HepG2 (cell line): Measurements from ENCODE around the gene TSGA10IP. TPM values are rescaled to one million over a fixed set of nuclear protein-coding genes. Genes with fewer than 3 reads are reported as not detected.
A peak's percentile ranks its signal among the peaks of the same experiment; 100 is the strongest.

Experiments used
- E2F1 ChIP-seq: sonication (generic); formaldehyde crosslinking; IDR thresholded peaks from 2 replicates; pipeline ENCODE4 v1.5.0; 2020; ENCODE audit warnings: missing genetic modification reagents
- GABPA ChIP-seq, 2 experiments: IDR thresholded peaks; 2 replicates each; pipeline ENCODE4 v1.6.1; 2011 to 2016; ENCODE audit warnings: low read depth in 2 of 2, low read length in 1 of 2, missing biosample characterization in 1 of 2, missing genetic modification characterization in 1 of 2
- MAZ ChIP-seq, 2 experiments: sonication (generic) in 1 of 2; formaldehyde crosslinking in 1 of 2; IDR thresholded peaks; 2 replicates each; pipeline versions ENCODE4 v1.5.0 to v1.6.1; 2012 to 2020; ENCODE audit warnings: low read depth in 2 of 2, mild to moderate bottlenecking in 2 of 2, borderline replicate concordance in 1 of 2, improper control_type of control experiment in 1 of 2, low read length in 1 of 2, missing genetic modification reagents in 1 of 2, moderate library complexity in 1 of 2
- MIER2 ChIP-seq: IDR thresholded peaks from 2 replicates; pipeline ENCODE4 v1.6.1; 2016; ENCODE audit warnings: missing biosample characterization, missing genetic modification reagents
- RFX5 ChIP-seq: IDR thresholded peaks from 2 replicates; pipeline ENCODE4 v1.6.1; 2011; ENCODE audit warnings: low read depth, low read length, improper control_type of control experiment
- SIN3A ChIP-seq: IDR thresholded peaks from 2 replicates; pipeline ENCODE4 v1.6.1; 2011; ENCODE audit warnings: low read depth, mild to moderate bottlenecking, control low read depth, low read length, borderline replicate concordance
- STAG1 ChIP-seq: sonication (generic); formaldehyde crosslinking; IDR thresholded peaks from 2 replicates; pipeline ENCODE4 v1.4.0; 2020; ENCODE audit warnings: missing genetic modification reagents
- TFDP2 ChIP-seq: sonication (generic); formaldehyde crosslinking; IDR thresholded peaks from 2 replicates; pipeline ENCODE4 v1.4.0; 2020; ENCODE audit warnings: missing genetic modification reagents
- XRCC5 ChIP-seq: fragments of 200-400 bp; formaldehyde crosslinking; optimal IDR thresholded peaks from 2 replicates; pipeline ENCODE3; 2017; ENCODE audit warnings: mild to moderate bottlenecking, low read length
- ZBTB40 ChIP-seq, 2 experiments: fragments of 450-650 bp in 1 of 2; sonication (generic) in 1 of 2; formaldehyde crosslinking in 1 of 2; IDR thresholded peaks; 2 replicates each; pipeline versions ENCODE4 v1.6.1 to v1.8.0; 2016 to 2022; ENCODE audit warnings: antibody characterized with exemption in 1 of 2, mild to moderate bottlenecking in 1 of 2, missing genetic modification reagents in 1 of 2
- ZNF275 ChIP-seq: sonication (generic); formaldehyde crosslinking; IDR thresholded peaks from 2 replicates; pipeline ENCODE4 v1.8.0; 2022; ENCODE audit warnings: missing genetic modification reagents, mild to moderate bottlenecking, inconsistent platforms, borderline replicate concordance
- ZNF605 ChIP-seq: sonication (generic); formaldehyde crosslinking; IDR thresholded peaks from 2 replicates; pipeline ENCODE4 v1.8.0; 2022; ENCODE audit warnings: mild to moderate bottlenecking, missing genetic modification reagents
- ZNF891 ChIP-seq: sonication (generic); formaldehyde crosslinking; IDR thresholded peaks from 2 replicates; pipeline ENCODE4 v1.5.0; 2020; ENCODE audit warnings: mild to moderate bottlenecking, missing genetic modification reagents
- polyA plus RNA-seq, 8 experiments: library from polyadenylated mRNA; depleted of rRNA in 3 of 8; stranded (reverse) in 7 of 8; unstranded in 1 of 8; fragments of >200 nt; fragmentation: Illumina TruSeq in 4 of 8; extraction: Trizol in 4 of 8; gene quantifications; 2 replicates each; pipeline versions ENCODE4 v1.2.1 to v1.2.3, GENCODE V29; 2011 to 2016; ENCODE audit warnings: low read depth in 4 of 8, missing spikeins in 1 of 8, mixed read lengths in 1 of 8; ENCODE audit not compliant: insufficient read depth in 1 of 8
- total RNA-seq, 5 experiments: library from RNA; depleted of rRNA; stranded (reverse); fragments of >200 nt; fragmentation: Illumina TruSeq; extraction: Trizol; gene quantifications; 2 replicates each; pipeline ENCODE4 v1.2.3, GENCODE V29; 2016; ENCODE audit warnings: low read depth in 1 of 5

The TSGA10IP gene
- total and polyA plus RNA-seq, 2 of the 13 experiments (the other 11 are each of a cell fraction or from before 2014, with no cell fraction given), result not detected

GRCh38 chr11:65911682-65912568 is 33.4 kb upstream of the TSGA10IP start (continued):
- 0 out of 2 replicates have a peak, but pooled peaks have one; percentile 35 for TF ChIP-seq ZNF605 (CRISPR knock-in tag)
- TF ChIP-seq ZBTB40 (IDR thresholded peaks at IDR 0.05), result no peak
- TF ChIP-seq ZBTB40 (CRISPR knock-in tag; IDR thresholded peaks at IDR 0.05), result 0 out of 2 replicates have a peak, but pooled peaks have one; percentile 16
- peak; percentile 78 for TF ChIP-seq E2F1 (CRISPR knock-in tag)
- TF ChIP-seq XRCC5, result peak; percentile 52
- no peak for TF ChIP-seq MAZ (IDR thresholded peaks at IDR 0.05; ENCODE audit: borderline replicate concordance, low read depth, low read length)
- TF ChIP-seq MAZ (CRISPR knock-in tag; IDR thresholded peaks at IDR 0.05; ENCODE audit: low read depth), result 0 out of 2 replicates have a peak, but pooled peaks have one; percentile 25
- peak; percentile 89 for TF ChIP-seq TFDP2
- peak; percentile 22; the same call in 1 of the 2 replicates for TF ChIP-seq ZNF275 (CRISPR knock-in tag)
- TF ChIP-seq STAG1 (CRISPR knock-in tag), result peak; percentile 28
- peak; percentile 85 for TF ChIP-seq RFX5
- TF ChIP-seq ZNF891 (CRISPR knock-in tag), result 0 out of 2 replicates have a peak, but pooled peaks have one; percentile 34
- no peak for TF ChIP-seq SIN3A
- no peak for TF ChIP-seq MIER2 (CRISPR knock-in tag)
- TF ChIP-seq GABPA (IDR thresholded peaks at IDR 0.05; ENCODE audit: low read depth, low read length), result no peak
- TF ChIP-seq GABPA (CRISPR knock-in tag; IDR thresholded peaks at IDR 0.05; ENCODE audit: low read depth), result 0 out of 2 replicates have a peak, but pooled peaks have one; percentile 30
